IMR-90 (cell line): Measurements from ENCODE around the gene B3GNT9. TPM values are rescaled to one million over a fixed set of nuclear protein-coding genes. Genes with fewer than 3 reads are reported as not detected.

Source experiments
- ATAC-seq: fragments of 200-7000 bp; cut with Tn5 transposase; 2 replicates; pipeline ENCODE4 v1.9.1; 2020; ENCODE audit warnings: low read depth, mild to moderate bottlenecking, moderate library complexity
- BruUV-seq: library from RNA; stranded (reverse); fragments of 400-500 nt; replicated peaks from 2 replicates; lab custom pipeline; 2021; lab: Mats Ljungman, UMichigan
- CTCF ChIA-PET: fragments of 300-600 bp; formaldehyde crosslinking; extraction: SDS; loops from one replicate; lab custom pipeline; 2021; ENCODE audit warnings: antibody characterized with exemption; lab: Yijun Ruan, JAX
- POLR2A ChIA-PET: fragments of 300-600 bp; sonication (Branson Sonifier 250); formaldehyde crosslinking; loops from one replicate; lab custom pipeline; 2022; ENCODE audit warnings: antibody characterized with exemption; ENCODE audit not compliant: unreplicated experiment; lab: Charles Lee
- DNase-seq: peaks from one replicate; pipeline ENCODE4 v3.0.0; 2013
- H2AFZ ChIP-seq: replicated peaks from 2 replicates; pipeline ENCODE3; 2013; ENCODE audit warnings: low read length, mild to moderate bottlenecking; ENCODE audit not compliant: poor library complexity
- H2AK5ac ChIP-seq: 2 replicates; pipeline ENCODE4 v1.6.1; 2013; ENCODE audit warnings: low read depth, low read length, inconsistent platforms
- H2AK9ac ChIP-seq: replicated peaks from 2 replicates; pipeline ENCODE3; 2013; ENCODE audit warnings: mild to moderate bottlenecking, low read depth, low read length, moderate library complexity; ENCODE audit not compliant: poor library complexity
- H2BK120ac ChIP-seq: 2 replicates; pipeline ENCODE4 v1.6.1; 2013; ENCODE audit warnings: low read depth, low read length, inconsistent platforms
- H2BK15ac ChIP-seq: 3 replicates; pipeline ENCODE4 v1.6.1; 2013; ENCODE audit warnings: low read depth, low read length, inconsistent platforms
- H2BK20ac ChIP-seq: 2 replicates; pipeline ENCODE4 v1.6.1; 2013; ENCODE audit warnings: low read depth, mild to moderate bottlenecking, inconsistent platforms, low read length, moderate library complexity
- H2BK5ac ChIP-seq: 2 replicates; pipeline ENCODE4 v1.6.1; 2013; ENCODE audit warnings: mild to moderate bottlenecking, low read depth, low read length, inconsistent platforms; ENCODE audit not compliant: poor library complexity, severe bottlenecking
- H3K14ac ChIP-seq: replicated peaks from 2 replicates; pipeline ENCODE4 v1.6.1; 2013; ENCODE audit warnings: low read depth, low read length, inconsistent platforms
- H3K18ac ChIP-seq: 2 replicates; pipeline ENCODE4 v1.6.1; 2013; ENCODE audit warnings: low read depth, low read length, control low read depth
- H3K23ac ChIP-seq: 2 replicates; pipeline ENCODE4 v1.6.1; 2013; ENCODE audit warnings: low read depth, low read length, inconsistent platforms
- H3K27ac ChIP-seq: 2 replicates; pipeline ENCODE4 v1.5.1; 2013; ENCODE audit warnings: mild to moderate bottlenecking, control low read depth, low read length; ENCODE audit not compliant: insufficient read depth
- H3K27me3 ChIP-seq: 2 replicates; pipeline ENCODE4 v1.6.1; 2013; ENCODE audit warnings: low read length; ENCODE audit not compliant: control insufficient read depth, insufficient read depth
- H3K36me3 ChIP-seq: 2 replicates; pipeline ENCODE4 v1.6.1; 2013; ENCODE audit warnings: low read length, mixed read lengths; ENCODE audit not compliant: control insufficient read depth, insufficient read depth
- H3K4ac ChIP-seq: 2 replicates; pipeline ENCODE4 v1.6.1; 2013; ENCODE audit warnings: low read depth, low read length, inconsistent platforms
- H3K4me1 ChIP-seq: 2 replicates; pipeline ENCODE4 v1.6.1; 2013; ENCODE audit warnings: low read length, mixed read lengths; ENCODE audit not compliant: control insufficient read depth, insufficient read depth
- H3K4me2 ChIP-seq: 2 replicates; pipeline ENCODE4 v1.6.1; 2013; ENCODE audit warnings: low read depth, mild to moderate bottlenecking, control low read depth, low read length, moderate library complexity
- H3K4me3 ChIP-seq: 2 replicates; pipeline ENCODE4 v1.5.1; 2013; ENCODE audit warnings: low read depth, mild to moderate bottlenecking, control low read depth, low read length, moderate library complexity; ENCODE audit not compliant: insufficient read depth
- H3K56ac ChIP-seq: 2 replicates; pipeline ENCODE4 v1.6.1; 2013; ENCODE audit warnings: low read length, inconsistent platforms; ENCODE audit not compliant: insufficient read depth; ENCODE audit errors: extremely low read depth
- H3K79me1 ChIP-seq, 2 experiments: 2 replicates each; pipeline ENCODE4 v1.6.1; 2013; ENCODE audit warnings: low read length in 2 of 2, inconsistent platforms in 1 of 2, low read depth in 1 of 2
- H3K9ac ChIP-seq: 2 replicates; pipeline ENCODE4 v1.6.1; 2013; ENCODE audit warnings: low read depth, low read length, control low read depth
- H3K9me1 ChIP-seq: 2 replicates; pipeline ENCODE4 v1.6.1; 2013; ENCODE audit warnings: low read length, inconsistent platforms; ENCODE audit not compliant: insufficient read depth
- H3K9me3 ChIP-seq: 2 replicates; pipeline ENCODE4 v1.6.1; 2013; ENCODE audit warnings: low read length; ENCODE audit not compliant: control insufficient read depth, insufficient read depth
- H4K20me1 ChIP-seq: 2 replicates; pipeline ENCODE4 v1.6.1; 2013; ENCODE audit warnings: low read length, inconsistent platforms; ENCODE audit not compliant: insufficient read depth
- H4K5ac ChIP-seq: 2 replicates; pipeline ENCODE4 v1.6.1; 2013; ENCODE audit warnings: mild to moderate bottlenecking, low read depth, low read length, control low read depth
- H4K8ac ChIP-seq, 2 experiments: 2 replicates each; pipeline ENCODE4 v1.6.1; 2013; ENCODE audit warnings: low read depth in 2 of 2, low read length in 2 of 2, control low read depth in 1 of 2, inconsistent platforms in 1 of 2
- H4K91ac ChIP-seq: 2 replicates; pipeline ENCODE4 v1.6.1; 2013; ENCODE audit warnings: low read depth, low read length, inconsistent platforms; ENCODE audit not compliant: insufficient read depth
- BHLHE40 ChIP-seq: fragments of 150-350 bp; IDR thresholded peaks from 2 replicates; pipeline ENCODE4 v1.6.1; 2016; ENCODE audit warnings: mild to moderate bottlenecking, low read depth, low read length
- CEBPB ChIP-seq: IDR thresholded peaks from 2 replicates; pipeline ENCODE4 v1.6.1; 2012; ENCODE audit warnings: low read depth, low read length, improper control_type of control experiment
- CHD1 ChIP-seq: IDR thresholded peaks from 2 replicates; pipeline ENCODE4 v1.6.1; 2012; ENCODE audit warnings: low read depth, low read length, improper control_type of control experiment
- MAZ ChIP-seq: IDR thresholded peaks from 2 replicates; pipeline ENCODE4 v1.6.1; 2012; ENCODE audit warnings: low read depth, mild to moderate bottlenecking, low read length, improper control_type of control experiment, moderate library complexity, borderline replicate concordance
- MXI1 ChIP-seq: IDR thresholded peaks from 2 replicates; pipeline ENCODE4 v1.6.1; 2012; ENCODE audit warnings: low read depth, mild to moderate bottlenecking, low read length, moderate library complexity, borderline replicate concordance
- POLR2A ChIP-seq: IDR thresholded peaks from 2 replicates; pipeline ENCODE4 v1.6.1; 2012; ENCODE audit warnings: mild to moderate bottlenecking, low read depth, low read length
- RFX5 ChIP-seq: IDR thresholded peaks from 2 replicates; pipeline ENCODE4 v1.8.0; 2012; ENCODE audit warnings: low read depth, mild to moderate bottlenecking, low read length, moderate library complexity
- SMC3 ChIP-seq: fragments of 150-350 bp; IDR thresholded peaks from 2 replicates; pipeline ENCODE4 v1.6.1; 2016; ENCODE audit warnings: low read depth, mild to moderate bottlenecking, antibody characterized with exemption, low read length, moderate library complexity
- WGBS, 2 experiments: methylation state at CpG; one replicate each; pipeline versions ENCODE4 v1.1.5 to v1.1.7; 2013; ENCODE audit warnings: missing lambda C conversion rate in 2 of 2; ENCODE audit not compliant: insufficient read length in 1 of 2; ENCODE audit errors: extremely low coverage in 2 of 2; 5-methylcytosine and 5-hydroxymethylcytosine counted together
- dilution Hi-C: fragments of 300-500 bp; cut with HindIII; formaldehyde crosslinking; loops from one replicate; pipeline ENCODE4 v1.14.3; 2018; ENCODE audit warnings: low sequenced_read_pairs; ENCODE audit not compliant: unreplicated experiment
- in situ Hi-C: fragments of 300-500 bp; cut with MboI; formaldehyde crosslinking; loops from 3 replicates; pipeline ENCODE4 v1.14.3; 2019; ENCODE audit warnings: low sequenced_read_pairs, inconsistent platforms, mixed read lengths
- intact Hi-C: fragments of 100-400 bp; cut with micrococcal nuclease; formaldehyde crosslinking; loops from 2 replicates; pipeline ENCODE4 v1.10.0; 2022
- polyA plus RNA-seq, 3 experiments: library from polyadenylated mRNA; depleted of rRNA; stranded (reverse); fragments of >200 nt; gene quantifications; 2 replicates each; pipeline ENCODE4 v1.2.3, GENCODE V29; 2012; ENCODE audit warnings: low replicate concordance in 1 of 3
- total RNA-seq: library from RNA; depleted of rRNA; stranded (reverse); fragments of >200 nt; gene quantifications from 2 replicates; pipeline ENCODE4 v1.2.3, GENCODE V29; 2012
- TF ChIP-seq, protein P1 (sequence below): fragments of 150-350 bp; IDR thresholded peaks from 2 replicates; pipeline ENCODE4 v1.6.1; 2017; ENCODE audit warnings: mild to moderate bottlenecking, antibody characterized with exemption, low read length, low read depth

B3GNT9 gene
- total and polyA plus RNA-seq, 2 of the 4 experiments (the other 2 are of a cell fraction): 5.0 to 12.0 TPM

DNA sequence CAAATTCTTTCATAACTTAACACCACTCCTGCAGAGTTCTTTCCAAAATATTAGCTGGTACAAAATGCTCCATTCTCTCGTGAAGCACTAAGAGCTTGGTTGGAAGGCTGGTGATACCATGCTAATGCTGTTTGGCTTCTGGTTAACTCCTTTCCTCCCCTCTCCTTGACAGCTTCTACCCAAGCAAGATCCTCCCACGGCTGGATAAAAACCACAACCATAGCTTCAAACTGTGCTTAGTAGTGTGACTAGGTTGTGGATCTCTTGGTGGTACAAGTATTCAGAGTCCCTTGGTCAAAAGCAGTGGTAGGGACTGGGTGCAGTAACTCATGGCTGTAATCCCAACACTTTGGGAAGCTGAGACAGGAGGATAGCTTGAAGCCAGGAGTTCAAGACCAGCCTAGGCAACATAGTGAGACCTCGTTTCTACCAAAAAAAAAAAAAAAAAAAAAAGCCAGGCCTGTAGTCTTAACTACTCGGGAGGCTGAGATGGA is 38.8 kb downstream of the B3GNT9 start:
- Histone ChIP-seq H4K91ac (no peak overlapping the region), H3K79me1 (peaks cover 42 to 71% of the 10 kb centered on the region in 2 experiments), H3K4ac (no peak overlapping the region), H3K9me3 (no peaks in the 10 kb centered on the region), H3K18ac (no peak overlapping the region), H3K27me3 (no peaks in the 10 kb centered on the region), H3K9ac (no peak overlapping the region), H3K4me3 (no peak overlapping the region), H4K20me1 (peaks cover 45% of the 10 kb centered on the region), H2AFZ (no peak overlapping the region), H4K5ac (no peak overlapping the region), H3K4me1 (peaks cover 19% of the 10 kb centered on the region), H3K27ac (no peak overlapping the region), H3K14ac (no peak overlapping the region), H3K36me3 (no peaks in the 10 kb centered on the region; the same call in 1 of the 2 replicates), H3K23ac (no peak overlapping the region), H2BK5ac (no peak overlapping the region), H3K4me2 (no peak overlapping the region), H3K9me1 (peaks cover 19% of the 10 kb centered on the region), H3K56ac (no peak overlapping the region), H2BK15ac (no peak overlapping the region), H4K8ac (no peak overlapping the region), H2AK5ac (no peak overlapping the region), H2AK9ac (no peak overlapping the region), H2BK120ac (no peak overlapping the region), H2BK20ac (no peak overlapping the region)
- TF ChIP-seq MXI1 (no peak), CEBPB (no peak), SMC3 (no peak), BHLHE40 (no peak), RFX5 (no peak), POLR2A (no peak), CHD1 (no peak), MAZ (no peak)
- TF ChIP-seq, protein P1, sequence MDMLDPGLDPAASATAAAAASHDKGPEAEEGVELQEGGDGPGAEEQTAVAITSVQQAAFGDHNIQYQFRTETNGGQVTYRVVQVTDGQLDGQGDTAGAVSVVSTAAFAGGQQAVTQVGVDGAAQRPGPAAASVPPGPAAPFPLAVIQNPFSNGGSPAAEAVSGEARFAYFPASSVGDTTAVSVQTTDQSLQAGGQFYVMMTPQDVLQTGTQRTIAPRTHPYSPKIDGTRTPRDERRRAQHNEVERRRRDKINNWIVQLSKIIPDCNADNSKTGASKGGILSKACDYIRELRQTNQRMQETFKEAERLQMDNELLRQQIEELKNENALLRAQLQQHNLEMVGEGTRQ: no peak
- dilution Hi-C loops: no loop called here
- no CpG with 5 or more reads among the region's 4 CpGs for WGBS, 2 experiments
- CTCF ChIA-PET: interaction anchor here (0.9 to 2.0 kb wide), 3 partner anchors 11 to 94 kb away, joined by 3 to 11 read pairs (median 5); no protein-coding TSS in a partner anchor
- POLR2A ChIA-PET: interaction anchor here (0.7 kb wide), 1 partner anchor 159 kb away, joined by 17 read pairs; no protein-coding TSS in a partner anchor
- DNase-seq (no peak), ATAC-seq (no peak)
- intact Hi-C loops: no loop called here
- in situ Hi-C loops: no loop called here
- BruUV-seq: no TSS peak
